AG09309 (cell line): Measurements from ENCODE around the gene CA10.

Experiments
- DNase-seq: peaks from one replicate; pipeline ENCODE4 v3.0.0-alpha.2; 2010; ENCODE audit warnings: low read depth
- H3K4me3 ChIP-seq: 2 replicates; pipeline ENCODE4 v1.5.1; 2011; ENCODE audit warnings: mild to moderate bottlenecking, low read depth, low read length, moderate library complexity; ENCODE audit not compliant: control insufficient read depth
- TF ChIP-seq, protein P1 (sequence below): IDR thresholded peaks from 2 replicates; pipeline ENCODE4 v1.5.1; 2011; ENCODE audit warnings: mild to moderate bottlenecking, low read depth, low read length, inconsistent platforms; ENCODE audit not compliant: insufficient read depth, control insufficient read depth; ENCODE audit errors: missing control alignments

CA10 gene

DNA sequence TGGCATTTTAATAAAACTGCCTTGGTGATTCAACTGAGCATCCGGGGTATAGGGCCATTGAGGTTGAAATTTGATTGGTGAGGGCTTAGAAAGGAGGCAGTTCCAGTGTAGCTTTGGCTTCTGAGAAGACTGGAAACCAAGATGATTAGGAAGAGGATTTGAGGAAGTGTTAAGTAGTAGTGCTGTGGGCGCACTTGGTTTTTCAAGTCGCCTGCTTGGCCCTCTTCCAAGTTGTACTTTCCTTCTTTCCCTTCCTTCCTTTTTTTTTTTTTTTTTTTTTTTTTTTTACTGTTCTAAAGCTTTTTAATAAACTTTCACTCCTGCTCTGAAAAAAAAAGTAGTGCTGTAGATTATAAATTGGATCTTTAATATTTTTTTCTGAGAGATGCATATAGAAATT, 577.6 kb downstream of the CA10 start:
- no peak overlapping the region for H3K4me3 ChIP-seq
- TF ChIP-seq, protein P1, sequence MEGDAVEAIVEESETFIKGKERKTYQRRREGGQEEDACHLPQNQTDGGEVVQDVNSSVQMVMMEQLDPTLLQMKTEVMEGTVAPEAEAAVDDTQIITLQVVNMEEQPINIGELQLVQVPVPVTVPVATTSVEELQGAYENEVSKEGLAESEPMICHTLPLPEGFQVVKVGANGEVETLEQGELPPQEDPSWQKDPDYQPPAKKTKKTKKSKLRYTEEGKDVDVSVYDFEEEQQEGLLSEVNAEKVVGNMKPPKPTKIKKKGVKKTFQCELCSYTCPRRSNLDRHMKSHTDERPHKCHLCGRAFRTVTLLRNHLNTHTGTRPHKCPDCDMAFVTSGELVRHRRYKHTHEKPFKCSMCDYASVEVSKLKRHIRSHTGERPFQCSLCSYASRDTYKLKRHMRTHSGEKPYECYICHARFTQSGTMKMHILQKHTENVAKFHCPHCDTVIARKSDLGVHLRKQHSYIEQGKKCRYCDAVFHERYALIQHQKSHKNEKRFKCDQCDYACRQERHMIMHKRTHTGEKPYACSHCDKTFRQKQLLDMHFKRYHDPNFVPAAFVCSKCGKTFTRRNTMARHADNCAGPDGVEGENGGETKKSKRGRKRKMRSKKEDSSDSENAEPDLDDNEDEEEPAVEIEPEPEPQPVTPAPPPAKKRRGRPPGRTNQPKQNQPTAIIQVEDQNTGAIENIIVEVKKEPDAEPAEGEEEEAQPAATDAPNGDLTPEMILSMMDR = no peak
- no peak for DNase-seq
